ENCODE results near the gene CD4. TPM values are rescaled to one million over a fixed set of nuclear protein-coding genes. Genes with fewer than 3 reads are reported as not detected.

CD4 gene
- total and polyA plus RNA-seq, 2 of the 4 experiments (the other 2 are of a cell fraction), result 5.7 to 15.0 TPM

GRCh38 chr12:6860942-6861341 lies 71.6 kb downstream of the CD4 start:
- Histone ChIP-seq H2BK20ac (ENCODE audit: low read depth, low read length) (no peak overlapping the region), H2BK120ac (ENCODE audit: low read depth, low read length) (no peak overlapping the region), H3K27me3 (ENCODE audit: control insufficient read depth, insufficient read depth, low read length) (no peaks in the 10 kb centered on the region), H2BK15ac (ENCODE audit: low read depth, low read length) (no peak overlapping the region), H4K91ac (ENCODE audit: insufficient read depth, low read depth, low read length) (no peak overlapping the region), H3K9me1 (ENCODE audit: insufficient read depth, low read length) (0 out of 2 replicates have a peak, but pooled peaks cover 3% of the 10 kb centered on the region), H2AK5ac (ENCODE audit: low read depth, low read length) (no peak overlapping the region), H3K56ac (ENCODE audit: extremely low read depth, insufficient read depth, low read length) (no peak overlapping the region), H3K27ac (ENCODE audit: insufficient read depth, low read length) (no peak overlapping the region), H3K4ac (ENCODE audit: low read depth, low read length) (no peak overlapping the region), H3K36me3 (ENCODE audit: control insufficient read depth, insufficient read depth, low read length) (peaks cover 81% of the 10 kb centered on the region), H2AK9ac (replicated peaks; ENCODE audit: low read depth, low read length, poor library complexity) (no peak overlapping the region), H3K23ac (ENCODE audit: low read depth, low read length) (no peak overlapping the region), H3K18ac (ENCODE audit: low read depth, low read length) (no peak overlapping the region), H3K9ac (ENCODE audit: low read depth, low read length) (no peak overlapping the region), H3K4me2 (ENCODE audit: low read depth, low read length) (no peak overlapping the region), H3K9me3 (ENCODE audit: control insufficient read depth, insufficient read depth, low read length) (no peaks in the 10 kb centered on the region), H3K4me1 (ENCODE audit: control insufficient read depth, insufficient read depth, low read length) (no peaks in the 10 kb centered on the region), H2BK5ac (ENCODE audit: low read depth, low read length, poor library complexity, severe bottlenecking) (no peak overlapping the region), H3K4me3 (ENCODE audit: insufficient read depth, low read depth, low read length) (no peak overlapping the region), H4K5ac (ENCODE audit: low read depth, low read length) (no peak overlapping the region), H3K14ac (replicated peaks; ENCODE audit: low read depth, low read length) (no peak overlapping the region), H2AFZ (replicated peaks; ENCODE audit: low read length, poor library complexity) (no peak overlapping the region), H4K8ac (ENCODE audit: low read depth in 2 of 2, low read length in 2 of 2) (no peak overlapping the region), H4K20me1 (ENCODE audit: insufficient read depth, low read length) (no peaks in the 10 kb centered on the region), H3K79me1 (ENCODE audit: low read depth in 1 of 2, low read length in 2 of 2) (peaks cover 0 to 18% of the 10 kb centered on the region in 2 experiments; a peak in 3 of 4 replicates)
- intact Hi-C loops (cut with micrococcal nuclease) (no loop called here), dilution Hi-C loops (cut with HindIII; ENCODE audit: low sequenced_read_pairs, unreplicated experiment) (no loop called here), in situ Hi-C loops (cut with MboI; ENCODE audit: low sequenced_read_pairs) (no loop called here)
- ATAC-seq (ENCODE audit: low read depth) (no peak), DNase-seq (no peak)
- WGBS, 2 experiments (ENCODE audit: extremely low coverage in 2 of 2, insufficient read length in 1 of 2), result 98% methylated on average over 5 of the region's 7 CpGs; no CpG with 5 or more reads in 1 of the 2 experiments
- POLR2A ChIA-PET (ENCODE audit: unreplicated experiment), result no interaction called here
- CTCF ChIA-PET, result no interaction called here
- BruUV-seq (replicated peaks), result no TSS peak
- TF ChIP-seq ELK1 (IDR thresholded peaks at IDR 0.05; ENCODE audit: borderline replicate concordance, low read depth, low read length), result no peak
- TF ChIP-seq FOS (IDR thresholded peaks at IDR 0.05; ENCODE audit: low read depth, low read length), result no peak
- no peak for TF ChIP-seq POLR2A (IDR thresholded peaks at IDR 0.05; ENCODE audit: low read depth, low read length)
- TF ChIP-seq RAD21 (IDR thresholded peaks at IDR 0.05; ENCODE audit: low read length), result no peak
- no peak for TF ChIP-seq BHLHE40 (IDR thresholded peaks at IDR 0.05; ENCODE audit: low read depth, low read length)
